ENCODE data around the gene BHLHE40.
A peak's percentile ranks its signal among the peaks of the same experiment; 100 is the strongest.

The BHLHE40 gene

GRCh38 chr3:5002871-5003247 is 23.6 kb downstream of the BHLHE40 start:
- DNase-seq, result no peak

GRCh38 chr3:5004319-5005152 is 25.3 kb downstream of the BHLHE40 start:
- DNase-seq, result no peak

- DNase-seq, result no peak
Observed at GRCh38 chr3:5005367-5005766, 26.1 kb downstream of the BHLHE40 start.

- no peak for DNase-seq
Observed at GRCh38 chr3:5006755-5007202, 27.5 kb downstream of the BHLHE40 start.

- DNase-seq, result no peak
Observed at GRCh38 chr3:5007873-5008272, 28.6 kb downstream of the BHLHE40 start.

GRCh38 chr3:5009506-5010109 is 30.4 kb downstream of the BHLHE40 start:
- DNase-seq, result no peak

GRCh38 chr3:5010140-5010539 is 30.9 kb downstream of the BHLHE40 start:
- no peak for DNase-seq

GRCh38 chr3:5010706-5011554 is 31.7 kb downstream of the BHLHE40 start:
- DNase-seq, result no peak

- no peak for DNase-seq
Observed at GRCh38 chr3:5011555-5012256, 32.5 kb downstream of the BHLHE40 start.

- no peak for DNase-seq
Observed at GRCh38 chr3:5012367-5012766, 33.1 kb downstream of the BHLHE40 start.

- DNase-seq, result no peak
Observed at GRCh38 chr3:5013021-5013906, 34.0 kb downstream of the BHLHE40 start.

- DNase-seq, result no peak
Observed at GRCh38 chr3:5014391-5014790, 35.2 kb downstream of the BHLHE40 start.

GRCh38 chr3:5015056-5015455 is 35.8 kb downstream of the BHLHE40 start:
- no peak for DNase-seq

GRCh38 chr3:5016211-5017161 is 37.2 kb downstream of the BHLHE40 start:
- peak; percentile 13 for DNase-seq

- DNase-seq, result peak; percentile 13
Observed at GRCh38 chr3:5017925-5018531, 38.8 kb downstream of the BHLHE40 start.

- no peak for DNase-seq
Observed at GRCh38 chr3:5019411-5020241, 40.4 kb downstream of the BHLHE40 start.

- DNase-seq, result no peak
Observed at GRCh38 chr3:5020242-5020722, 41.0 kb downstream of the BHLHE40 start.

GRCh38 chr3:5021116-5022092 is 42.2 kb downstream of the BHLHE40 start:
- no peak for DNase-seq
